Measurements from ENCODE around the gene ANTXR1.

Gene ANTXR1

GRCh38 chr2:69185807-69186206, 172.8 kb downstream of the ANTXR1 start:
- H2AFZ ChIP-seq (ENCODE audit: low read length), result no peak overlapping the region
- no peaks in the 10 kb centered on the region for H3K4me1 ChIP-seq (ENCODE audit: insufficient read depth, low read length, poor library complexity, severe bottlenecking)
- no peaks in the 10 kb centered on the region for H3K9me3 ChIP-seq (ENCODE audit: insufficient read depth, low read depth, low read length)
- peaks cover 20% of the 10 kb centered on the region; the same call in 1 of the 2 replicates for H3K36me3 ChIP-seq (ENCODE audit: insufficient read depth, low read length)
- H3K79me2 ChIP-seq (ENCODE audit: insufficient read depth, low read length), result no peaks in the 10 kb centered on the region
- no peak overlapping the region for H3K4me3 ChIP-seq (ENCODE audit: low read length, poor library complexity, severe bottlenecking)
- TF ChIP-seq CTCF (conservative IDR thresholded peaks at IDR 0.05; ENCODE audit: low read length) (no peak), EZH2phosphoT487 (IDR thresholded peaks at IDR 0.05; ENCODE audit: borderline replicate concordance) (no peak)
- H3F3A ChIP-seq (ENCODE audit: low read depth), result no peaks in the 10 kb centered on the region
- no peak overlapping the region for H3K4me2 ChIP-seq (ENCODE audit: low read depth, low read length, poor library complexity, severe bottlenecking)
- H3K9me2 ChIP-seq (replicated peaks; ENCODE audit: low read depth, low read length), result no peaks in the 10 kb centered on the region
- H3K9ac ChIP-seq (ENCODE audit: low read depth, low read length, poor library complexity, severe bottlenecking), result no peak overlapping the region
- no peaks in the 10 kb centered on the region for H3K27me3 ChIP-seq (ENCODE audit: insufficient read depth, low read length, poor library complexity, severe bottlenecking)
- H4K20me1 ChIP-seq (ENCODE audit: insufficient read depth, low read length, poor library complexity, severe bottlenecking), result no peaks in the 10 kb centered on the region

GRCh38 chr2:69186614-69187013, 173.6 kb downstream of the ANTXR1 start:
- Histone ChIP-seq H3K79me2 (ENCODE audit: insufficient read depth, low read length) (no peaks in the 10 kb centered on the region), H3K4me3 (ENCODE audit: low read length, poor library complexity, severe bottlenecking) (no peak overlapping the region), H2AFZ (ENCODE audit: low read length) (no peak overlapping the region), H3K4me1 (ENCODE audit: insufficient read depth, low read length, poor library complexity, severe bottlenecking) (no peaks in the 10 kb centered on the region), H3K36me3 (ENCODE audit: insufficient read depth, low read length) (peaks cover 20% of the 10 kb centered on the region; the same call in 1 of the 2 replicates), H3K4me2 (ENCODE audit: low read depth, low read length, poor library complexity, severe bottlenecking) (no peak overlapping the region), H3F3A (ENCODE audit: low read depth) (no peaks in the 10 kb centered on the region), H3K9ac (ENCODE audit: low read depth, low read length, poor library complexity, severe bottlenecking) (no peak overlapping the region), H3K9me2 (replicated peaks; ENCODE audit: low read depth, low read length) (no peaks in the 10 kb centered on the region), H3K9me3 (ENCODE audit: insufficient read depth, low read depth, low read length) (no peaks in the 10 kb centered on the region), H4K20me1 (ENCODE audit: insufficient read depth, low read length, poor library complexity, severe bottlenecking) (no peaks in the 10 kb centered on the region), H3K27me3 (ENCODE audit: insufficient read depth, low read length, poor library complexity, severe bottlenecking) (no peaks in the 10 kb centered on the region)
- TF ChIP-seq CTCF (conservative IDR thresholded peaks at IDR 0.05; ENCODE audit: low read length) (no peak), EZH2phosphoT487 (IDR thresholded peaks at IDR 0.05; ENCODE audit: borderline replicate concordance) (no peak)

GRCh38 chr2:69188182-69188900, 175.4 kb downstream of the ANTXR1 start:
- Histone ChIP-seq H3K4me1 (ENCODE audit: insufficient read depth, low read length, poor library complexity, severe bottlenecking) (no peaks in the 10 kb centered on the region), H3K27me3 (ENCODE audit: insufficient read depth, low read length, poor library complexity, severe bottlenecking) (no peaks in the 10 kb centered on the region)

More at GRCh38 chr2:69188182-69188900, 175.4 kb downstream of the ANTXR1 start:
- no peaks in the 10 kb centered on the region for H4K20me1 ChIP-seq (ENCODE audit: insufficient read depth, low read length, poor library complexity, severe bottlenecking)
- TF ChIP-seq CTCF (conservative IDR thresholded peaks at IDR 0.05; ENCODE audit: low read length), result no peak
- no peak for TF ChIP-seq EZH2phosphoT487 (IDR thresholded peaks at IDR 0.05; ENCODE audit: borderline replicate concordance)
- H3K9ac ChIP-seq (ENCODE audit: low read depth, low read length, poor library complexity, severe bottlenecking), result no peak overlapping the region
- H3K79me2 ChIP-seq (ENCODE audit: insufficient read depth, low read length), result no peaks in the 10 kb centered on the region
- peaks cover 11% of the 10 kb centered on the region; the same call in 1 of the 2 replicates for H3K36me3 ChIP-seq (ENCODE audit: insufficient read depth, low read length)
- H3F3A ChIP-seq (ENCODE audit: low read depth), result no peaks in the 10 kb centered on the region
- H3K4me2 ChIP-seq (ENCODE audit: low read depth, low read length, poor library complexity, severe bottlenecking), result no peak overlapping the region
- no peak overlapping the region for H2AFZ ChIP-seq (ENCODE audit: low read length)
- H3K9me3 ChIP-seq (ENCODE audit: insufficient read depth, low read depth, low read length), result no peaks in the 10 kb centered on the region
- no peak overlapping the region for H3K4me3 ChIP-seq (ENCODE audit: low read length, poor library complexity, severe bottlenecking)
- H3K9me2 ChIP-seq (replicated peaks; ENCODE audit: low read depth, low read length), result no peaks in the 10 kb centered on the region
